Measurements from ENCODE around the gene CCSER1. TPM values are rescaled to one million over a fixed set of nuclear protein-coding genes. Genes with fewer than 3 reads are reported as not detected.

The CCSER1 gene
- total RNA-seq, 1 donor from 2014 or later: 1.4 TPM

DNA sequence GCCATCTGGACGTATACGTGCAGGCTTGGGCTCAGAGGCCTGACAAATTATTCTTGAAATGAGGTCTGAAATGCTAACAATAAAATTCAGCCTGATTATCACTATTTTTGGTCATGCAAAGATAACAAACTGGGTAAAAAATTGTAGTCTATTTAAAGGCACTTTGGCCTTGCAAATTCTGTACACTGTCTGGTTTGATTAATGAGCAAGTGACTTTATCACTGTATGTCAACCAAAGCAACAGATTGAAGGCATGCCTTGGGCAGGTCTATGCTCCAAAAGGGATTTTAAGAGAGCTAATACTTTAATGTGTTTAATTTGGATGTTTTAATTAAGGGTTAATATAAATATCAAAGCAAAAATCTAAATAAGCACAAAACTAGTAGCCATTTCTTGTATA, 1141.7 kb downstream of the CCSER1 start:
- H3K27me3 ChIP-seq (ENCODE audit: control insufficient read depth, insufficient read depth, low read length): no peaks in the 10 kb centered on the region
- no peaks in the 10 kb centered on the region for H3K36me3 ChIP-seq (ENCODE audit: control insufficient read depth, insufficient read depth, low read length)
- H3K4me3 ChIP-seq (ENCODE audit: low read depth, low read length): no peak overlapping the region
- TF ChIP-seq, protein P1, sequence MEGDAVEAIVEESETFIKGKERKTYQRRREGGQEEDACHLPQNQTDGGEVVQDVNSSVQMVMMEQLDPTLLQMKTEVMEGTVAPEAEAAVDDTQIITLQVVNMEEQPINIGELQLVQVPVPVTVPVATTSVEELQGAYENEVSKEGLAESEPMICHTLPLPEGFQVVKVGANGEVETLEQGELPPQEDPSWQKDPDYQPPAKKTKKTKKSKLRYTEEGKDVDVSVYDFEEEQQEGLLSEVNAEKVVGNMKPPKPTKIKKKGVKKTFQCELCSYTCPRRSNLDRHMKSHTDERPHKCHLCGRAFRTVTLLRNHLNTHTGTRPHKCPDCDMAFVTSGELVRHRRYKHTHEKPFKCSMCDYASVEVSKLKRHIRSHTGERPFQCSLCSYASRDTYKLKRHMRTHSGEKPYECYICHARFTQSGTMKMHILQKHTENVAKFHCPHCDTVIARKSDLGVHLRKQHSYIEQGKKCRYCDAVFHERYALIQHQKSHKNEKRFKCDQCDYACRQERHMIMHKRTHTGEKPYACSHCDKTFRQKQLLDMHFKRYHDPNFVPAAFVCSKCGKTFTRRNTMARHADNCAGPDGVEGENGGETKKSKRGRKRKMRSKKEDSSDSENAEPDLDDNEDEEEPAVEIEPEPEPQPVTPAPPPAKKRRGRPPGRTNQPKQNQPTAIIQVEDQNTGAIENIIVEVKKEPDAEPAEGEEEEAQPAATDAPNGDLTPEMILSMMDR (IDR thresholded peaks at IDR 0.05; ENCODE audit: insufficient read depth, low read length, poor library complexity, severe bottlenecking): no peak
- DNase-seq (ENCODE audit: low read depth): no peak

DNA sequence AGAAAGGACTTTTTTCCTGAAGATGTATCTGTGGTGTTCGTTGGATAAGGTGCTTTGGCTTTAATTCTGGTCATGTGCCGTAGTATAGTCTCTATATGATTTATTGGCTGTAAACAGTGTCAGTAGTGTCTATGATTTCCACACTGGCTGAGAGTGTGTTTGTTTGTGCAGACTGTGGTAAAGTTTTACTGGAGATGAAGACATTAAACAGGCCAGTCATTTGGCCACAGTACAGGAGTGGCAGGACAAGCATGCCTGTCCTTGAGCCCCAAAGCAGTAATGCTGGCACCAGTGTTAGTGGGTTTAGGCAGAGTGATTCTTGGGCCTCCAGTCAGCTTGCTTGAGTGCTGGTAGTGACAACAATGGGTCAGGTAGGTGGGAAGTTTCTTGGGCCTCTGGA, 1152.7 kb downstream of the CCSER1 start:
- H3K4me3 ChIP-seq (ENCODE audit: low read depth, low read length): no peak overlapping the region
- no peak for DNase-seq (ENCODE audit: low read depth)
- TF ChIP-seq, protein P1 (IDR thresholded peaks at IDR 0.05; ENCODE audit: insufficient read depth, low read length, poor library complexity, severe bottlenecking): no peak
- no peaks in the 10 kb centered on the region for H3K27me3 ChIP-seq (ENCODE audit: control insufficient read depth, insufficient read depth, low read length)
- H3K36me3 ChIP-seq (ENCODE audit: control insufficient read depth, insufficient read depth, low read length): no peaks in the 10 kb centered on the region

GRCh38 chr4:91280551-91281290, 1153.5 kb downstream of the CCSER1 start:
- TF ChIP-seq, protein P1 (IDR thresholded peaks at IDR 0.05; ENCODE audit: insufficient read depth, low read length, poor library complexity, severe bottlenecking): no peak
- H3K27me3 ChIP-seq (ENCODE audit: control insufficient read depth, insufficient read depth, low read length): no peaks in the 10 kb centered on the region
- H3K4me3 ChIP-seq (ENCODE audit: low read depth, low read length): no peak overlapping the region
- H3K36me3 ChIP-seq (ENCODE audit: control insufficient read depth, insufficient read depth, low read length): no peaks in the 10 kb centered on the region
- no peak for DNase-seq (ENCODE audit: low read depth)

- Histone ChIP-seq H3K4me3 (ENCODE audit: low read depth, low read length) (no peak overlapping the region), H3K27me3 (ENCODE audit: control insufficient read depth, insufficient read depth, low read length) (no peaks in the 10 kb centered on the region), H3K36me3 (ENCODE audit: control insufficient read depth, insufficient read depth, low read length) (no peaks in the 10 kb centered on the region)
- TF ChIP-seq, protein P1 (IDR thresholded peaks at IDR 0.05; ENCODE audit: insufficient read depth, low read length, poor library complexity, severe bottlenecking): no peak
- no peak for DNase-seq (ENCODE audit: low read depth)
These were observed 1155.0 kb downstream of the CCSER1 start for GRCh38 chr4:91282217-91282616.

GRCh38 chr4:91283726-91284230, 1156.6 kb downstream of the CCSER1 start:
- TF ChIP-seq, protein P1 (IDR thresholded peaks at IDR 0.05; ENCODE audit: insufficient read depth, low read length, poor library complexity, severe bottlenecking): no peak
- no peak overlapping the region for H3K4me3 ChIP-seq (ENCODE audit: low read depth, low read length)
- no peak for DNase-seq (ENCODE audit: low read depth)
- H3K27me3 ChIP-seq (ENCODE audit: control insufficient read depth, insufficient read depth, low read length): no peaks in the 10 kb centered on the region
- no peaks in the 10 kb centered on the region for H3K36me3 ChIP-seq (ENCODE audit: control insufficient read depth, insufficient read depth, low read length)

- TF ChIP-seq, protein P1 (IDR thresholded peaks at IDR 0.05; ENCODE audit: insufficient read depth, low read length, poor library complexity, severe bottlenecking): no peak
- no peak for DNase-seq (ENCODE audit: low read depth)
- Histone ChIP-seq H3K4me3 (ENCODE audit: low read depth, low read length) (no peak overlapping the region), H3K27me3 (ENCODE audit: control insufficient read depth, insufficient read depth, low read length) (no peaks in the 10 kb centered on the region), H3K36me3 (ENCODE audit: control insufficient read depth, insufficient read depth, low read length) (no peaks in the 10 kb centered on the region)
These were observed 1157.3 kb downstream of the CCSER1 start for GRCh38 chr4:91284480-91284879.

Data from kidney epithelial cell (primary cell).